Measurements from ENCODE around the gene BDKRB1.

The BDKRB1 gene

GRCh38 chr14:96227428-96227827 lies 28.6 kb upstream of the BDKRB1 start:
- H3K9me3 ChIP-seq (replicated peaks in 1 of 2; ENCODE audit: control insufficient read depth in 2 of 2, insufficient read depth in 1 of 2, low read depth in 1 of 2, low read length in 2 of 2) = peaks cover 0 to 5% of the 10 kb centered on the region in 2 donors
- H3K4me3 ChIP-seq (ENCODE audit: low read length in 2 of 2) = peak overlapping the region in 1 of 2 donors; percentile 49
- H3K4me2 ChIP-seq (ENCODE audit: insufficient read depth, low read length, poor library complexity, severe bottlenecking) = no peak overlapping the region
- H3K27ac ChIP-seq (replicated peaks; ENCODE audit: low read length) = no peak overlapping the region
- H3K4ac ChIP-seq (ENCODE audit: low read length) = no peak overlapping the region
- H2BK12ac ChIP-seq (ENCODE audit: low read length) = no peak overlapping the region
- no peak overlapping the region for H2BK120ac ChIP-seq (ENCODE audit: low read depth, low read length)
- H3K79me1 ChIP-seq (ENCODE audit: low read depth, low read length) = no peaks in the 10 kb centered on the region
- WGBS, 2 donors (ENCODE audit: extremely low coverage in 2 of 2, insufficient read length in 2 of 2, insufficient replicate concordance in 1 of 2) = no CpG with 5 or more reads among the region's 7 CpGs
- no peak overlapping the region for H3K18ac ChIP-seq (ENCODE audit: low read length)
- H2BK15ac ChIP-seq (ENCODE audit: low read length) = no peak overlapping the region
- H3K23ac ChIP-seq (ENCODE audit: low read depth, low read length, poor library complexity) = peak overlapping the region; percentile 35
- peaks cover 0 to 12% of the 10 kb centered on the region in 2 donors for H3K4me1 ChIP-seq (ENCODE audit: control insufficient read depth in 2 of 2, insufficient read depth in 1 of 2, low read depth in 1 of 2, low read length in 2 of 2)
- H4K91ac ChIP-seq (ENCODE audit: low read depth, low read length, poor library complexity) = no peak overlapping the region
- H2AK5ac ChIP-seq (ENCODE audit: low read depth, low read length) = no peak overlapping the region
- peaks cover 0 to 9% (median 0%) of the 10 kb centered on the region in 3 experiments for H3K27me3 ChIP-seq (ENCODE audit: control insufficient read depth in 3 of 3, insufficient read depth in 3 of 3, low read depth in 1 of 3, low read length in 3 of 3)
- H2BK5ac ChIP-seq (ENCODE audit: low read length) = no peak overlapping the region
- DNase-seq (ENCODE audit: low spot score) = no peak
- no peak overlapping the region for H3K9ac ChIP-seq (ENCODE audit: low read depth, low read length, poor library complexity)
- peak overlapping the region; percentile 33 for H3K14ac ChIP-seq (ENCODE audit: low read length)
- no peaks in the 10 kb centered on the region for H3K36me3 ChIP-seq (replicated peaks in 1 of 2; ENCODE audit: control insufficient read depth in 2 of 2, insufficient read depth in 2 of 2, low read length in 2 of 2)
- H2AFZ ChIP-seq (ENCODE audit: low read length) = no peak overlapping the region
- peak overlapping the region; percentile 70 for H4K8ac ChIP-seq (ENCODE audit: low read depth, low read length)

- Histone ChIP-seq H3K27me3 (ENCODE audit: control insufficient read depth in 3 of 3, insufficient read depth in 3 of 3, low read depth in 1 of 3, low read length in 3 of 3) (peaks cover 0 to 17% (median 0%) of the 10 kb centered on the region in 3 experiments), H2AFZ (ENCODE audit: low read length) (no peak overlapping the region), H3K9ac (ENCODE audit: low read depth, low read length, poor library complexity) (no peak overlapping the region), H4K91ac (ENCODE audit: low read depth, low read length, poor library complexity) (no peak overlapping the region), H3K23ac (ENCODE audit: low read depth, low read length, poor library complexity) (no peak overlapping the region), H3K18ac (ENCODE audit: low read length) (no peak overlapping the region), H3K4me1 (ENCODE audit: control insufficient read depth in 2 of 2, insufficient read depth in 1 of 2, low read depth in 1 of 2, low read length in 2 of 2) (peaks cover 0 to 12% of the 10 kb centered on the region in 2 donors), H3K14ac (ENCODE audit: low read length) (no peak overlapping the region), H2BK120ac (ENCODE audit: low read depth, low read length) (no peak overlapping the region), H3K79me1 (ENCODE audit: low read depth, low read length) (no peaks in the 10 kb centered on the region), H2BK15ac (ENCODE audit: low read length) (no peak overlapping the region), H4K8ac (ENCODE audit: low read depth, low read length) (no peak overlapping the region), H3K36me3 (replicated peaks in 1 of 2; ENCODE audit: control insufficient read depth in 2 of 2, insufficient read depth in 2 of 2, low read length in 2 of 2) (no peaks in the 10 kb centered on the region), H2BK5ac (ENCODE audit: low read length) (no peak overlapping the region), H3K4ac (ENCODE audit: low read length) (no peak overlapping the region), H2BK12ac (ENCODE audit: low read length) (no peak overlapping the region), H3K4me2 (ENCODE audit: insufficient read depth, low read length, poor library complexity, severe bottlenecking) (no peak overlapping the region), H3K27ac (replicated peaks; ENCODE audit: low read length) (no peak overlapping the region), H2AK5ac (ENCODE audit: low read depth, low read length) (no peak overlapping the region), H3K4me3 (ENCODE audit: low read length in 2 of 2) (no peak overlapping the region), H3K9me3 (replicated peaks in 1 of 2; ENCODE audit: control insufficient read depth in 2 of 2, insufficient read depth in 1 of 2, low read depth in 1 of 2, low read length in 2 of 2) (peaks cover 0 to 5% of the 10 kb centered on the region in 2 donors)
- DNase-seq (ENCODE audit: low spot score) = no peak
- no CpG with 5 or more reads among the region's 6 CpGs for WGBS, 2 donors (ENCODE audit: extremely low coverage in 2 of 2, insufficient read length in 2 of 2, insufficient replicate concordance in 1 of 2)
Measured at GRCh38 chr14:96229315-96229714, 26.7 kb upstream of the BDKRB1 start.

GRCh38 chr14:96231056-96231455 lies 25.0 kb upstream of the BDKRB1 start:
- Histone ChIP-seq H3K14ac (ENCODE audit: low read length) (no peak overlapping the region), H3K4me3 (ENCODE audit: low read length in 2 of 2) (no peak overlapping the region), H3K4ac (ENCODE audit: low read length) (no peak overlapping the region), H3K18ac (ENCODE audit: low read length) (no peak overlapping the region), H3K36me3 (replicated peaks in 1 of 2; ENCODE audit: control insufficient read depth in 2 of 2, insufficient read depth in 2 of 2, low read length in 2 of 2) (no peaks in the 10 kb centered on the region), H3K9ac (ENCODE audit: low read depth, low read length, poor library complexity) (no peak overlapping the region), H3K9me3 (replicated peaks in 1 of 2; ENCODE audit: control insufficient read depth in 2 of 2, insufficient read depth in 1 of 2, low read depth in 1 of 2, low read length in 2 of 2) (peaks cover 0 to 5% of the 10 kb centered on the region in 2 donors), H2BK12ac (ENCODE audit: low read length) (no peak overlapping the region), H3K4me2 (ENCODE audit: insufficient read depth, low read length, poor library complexity, severe bottlenecking) (no peak overlapping the region), H3K27ac (replicated peaks; ENCODE audit: low read length) (no peak overlapping the region), H4K8ac (ENCODE audit: low read depth, low read length) (no peak overlapping the region), H2AFZ (ENCODE audit: low read length) (no peak overlapping the region), H3K23ac (ENCODE audit: low read depth, low read length, poor library complexity) (no peak overlapping the region), H2BK120ac (ENCODE audit: low read depth, low read length) (no peak overlapping the region), H3K79me1 (ENCODE audit: low read depth, low read length) (no peaks in the 10 kb centered on the region), H3K27me3 (ENCODE audit: control insufficient read depth in 3 of 3, insufficient read depth in 3 of 3, low read depth in 1 of 3, low read length in 3 of 3) (peaks cover 0 to 17% (median 0%) of the 10 kb centered on the region in 3 experiments), H2AK5ac (ENCODE audit: low read depth, low read length) (no peak overlapping the region), H3K4me1 (ENCODE audit: control insufficient read depth in 2 of 2, insufficient read depth in 1 of 2, low read depth in 1 of 2, low read length in 2 of 2) (peaks cover 0 to 9% of the 10 kb centered on the region in 2 donors), H2BK5ac (ENCODE audit: low read length) (no peak overlapping the region), H4K91ac (ENCODE audit: low read depth, low read length, poor library complexity) (no peak overlapping the region), H2BK15ac (ENCODE audit: low read length) (no peak overlapping the region)
- DNase-seq (ENCODE audit: low spot score) = no peak
- no CpG with 5 or more reads among the region's 4 CpGs for WGBS, 2 donors (ENCODE audit: extremely low coverage in 2 of 2, insufficient read length in 2 of 2, insufficient replicate concordance in 1 of 2)

GRCh38 chr14:96231526-96232130 lies 24.4 kb upstream of the BDKRB1 start:
- H3K4me2 ChIP-seq (ENCODE audit: insufficient read depth, low read length, poor library complexity, severe bottlenecking) = no peak overlapping the region
- no peak overlapping the region for H4K91ac ChIP-seq (ENCODE audit: low read depth, low read length, poor library complexity)
- H3K27me3 ChIP-seq (ENCODE audit: control insufficient read depth in 3 of 3, insufficient read depth in 3 of 3, low read depth in 1 of 3, low read length in 3 of 3) = peaks cover 0 to 17% (median 0%) of the 10 kb centered on the region in 3 experiments
- no peak overlapping the region for H2BK120ac ChIP-seq (ENCODE audit: low read depth, low read length)
- WGBS, 2 donors (ENCODE audit: extremely low coverage in 2 of 2, insufficient read length in 2 of 2, insufficient replicate concordance in 1 of 2) = no CpG with 5 or more reads among the region's 12 CpGs
- no peak overlapping the region for H3K4me3 ChIP-seq (ENCODE audit: low read length in 2 of 2)
- no peaks in the 10 kb centered on the region for H3K36me3 ChIP-seq (replicated peaks in 1 of 2; ENCODE audit: control insufficient read depth in 2 of 2, insufficient read depth in 2 of 2, low read length in 2 of 2)
- H3K79me1 ChIP-seq (ENCODE audit: low read depth, low read length) = no peaks in the 10 kb centered on the region
- no peak overlapping the region for H3K18ac ChIP-seq (ENCODE audit: low read length)
- H2BK5ac ChIP-seq (ENCODE audit: low read length) = no peak overlapping the region
- no peak overlapping the region for H3K23ac ChIP-seq (ENCODE audit: low read depth, low read length, poor library complexity)
- H3K9ac ChIP-seq (ENCODE audit: low read depth, low read length, poor library complexity) = no peak overlapping the region
- H2AFZ ChIP-seq (ENCODE audit: low read length) = no peak overlapping the region
- no peak overlapping the region for H2AK5ac ChIP-seq (ENCODE audit: low read depth, low read length)
- H3K4ac ChIP-seq (ENCODE audit: low read length) = no peak overlapping the region
- no peak overlapping the region for H3K14ac ChIP-seq (ENCODE audit: low read length)
- peaks cover 0 to 9% of the 10 kb centered on the region in 2 donors for H3K4me1 ChIP-seq (ENCODE audit: control insufficient read depth in 2 of 2, insufficient read depth in 1 of 2, low read depth in 1 of 2, low read length in 2 of 2)
- H4K8ac ChIP-seq (ENCODE audit: low read depth, low read length) = no peak overlapping the region
- H3K9me3 ChIP-seq (replicated peaks in 1 of 2; ENCODE audit: control insufficient read depth in 2 of 2, insufficient read depth in 1 of 2, low read depth in 1 of 2, low read length in 2 of 2) = peaks cover 0 to 5% of the 10 kb centered on the region in 2 donors
- no peak overlapping the region for H2BK15ac ChIP-seq (ENCODE audit: low read length)
- no peak overlapping the region for H3K27ac ChIP-seq (replicated peaks; ENCODE audit: low read length)
- no peak overlapping the region for H2BK12ac ChIP-seq (ENCODE audit: low read length)
- DNase-seq (ENCODE audit: low spot score) = no peak
